GM19193 (cell line): Measurements from ENCODE around the gene COL16A1.

Experiments
- POLR2A ChIP-seq: IDR thresholded peaks from 4 replicates; pipeline ENCODE4 v1.6.1; 2011; ENCODE audit not compliant: insufficient read depth, insufficient read length; ENCODE audit errors: extremely low read depth

The COL16A1 gene

DNA sequence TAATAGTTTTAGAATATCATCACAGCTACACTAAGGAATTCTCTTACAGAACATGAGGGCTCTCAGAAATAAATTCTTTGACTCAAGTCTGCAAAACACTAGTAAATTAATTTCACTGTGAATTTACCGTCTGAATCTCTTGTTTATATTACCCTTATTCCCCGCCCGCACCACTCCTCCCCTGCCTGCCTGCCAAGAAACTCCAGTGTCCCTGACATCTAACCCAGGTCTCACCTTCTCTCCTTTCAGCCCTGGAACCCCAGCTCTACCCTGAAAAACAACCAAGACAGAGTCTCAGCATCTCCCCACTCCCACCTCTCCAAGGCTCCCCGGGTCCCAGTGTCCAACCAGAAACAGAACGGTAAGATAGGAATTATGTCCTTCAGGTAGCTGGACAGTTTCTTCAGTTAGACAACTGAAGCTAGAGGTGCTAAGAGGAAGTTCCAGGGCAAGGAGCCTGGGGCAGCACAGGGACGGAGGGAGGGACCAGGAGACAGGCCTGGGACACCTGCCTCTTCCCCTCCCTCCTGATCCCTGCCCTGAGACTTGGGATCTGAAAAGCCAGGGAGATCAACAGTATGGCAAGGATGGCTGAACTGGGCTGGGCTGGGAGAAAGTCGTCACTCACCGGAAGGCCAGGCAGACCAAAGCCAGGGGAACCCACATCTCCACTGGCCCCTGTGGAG lies 15.4 kb downstream of the COL16A1 start:
- no peak for TF ChIP-seq POLR2A

DNA sequence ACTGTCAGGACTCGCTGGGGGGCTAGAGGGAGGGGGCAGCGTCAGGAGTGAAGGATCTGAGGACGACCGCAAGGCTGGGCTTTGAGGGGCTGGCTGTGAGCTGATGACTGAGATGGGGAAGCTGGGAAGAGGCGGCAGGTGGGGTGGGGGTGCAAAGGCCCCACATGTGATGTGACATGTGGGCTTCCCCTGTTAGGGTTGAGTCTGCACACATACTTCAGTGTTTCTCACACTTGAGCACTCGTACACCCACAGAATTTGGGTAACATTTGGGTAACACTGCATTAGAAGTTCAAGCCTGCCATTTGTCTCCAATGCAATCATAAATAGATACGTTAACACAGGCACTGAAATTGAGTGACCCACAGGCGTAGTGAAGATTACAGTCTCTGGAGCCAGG lies 16.2 kb downstream of the COL16A1 start:
- TF ChIP-seq POLR2A = no peak

DNA sequence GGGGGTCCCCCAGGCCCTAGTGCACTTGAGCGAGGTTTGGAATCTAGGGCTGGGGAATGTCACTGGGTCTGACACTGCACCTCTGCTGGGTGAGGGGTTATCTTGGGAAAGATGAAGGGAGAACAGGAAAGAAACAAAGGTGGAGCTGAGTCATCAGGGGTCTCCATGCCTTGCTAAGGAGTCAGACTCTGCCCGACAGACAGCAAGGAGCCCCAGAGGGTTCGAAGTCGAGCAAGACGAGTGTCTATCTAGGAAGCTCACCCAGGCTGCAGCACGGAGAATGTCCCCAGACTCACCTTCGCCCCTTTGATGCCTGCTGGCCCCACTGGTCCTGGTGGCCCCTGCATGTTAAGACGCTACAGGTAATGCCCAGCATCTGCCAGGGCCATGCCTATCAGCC lies 18.0 kb downstream of the COL16A1 start:
- no peak for TF ChIP-seq POLR2A

GRCh38 chr1:31683997-31684396 lies 19.8 kb downstream of the COL16A1 start:
- TF ChIP-seq POLR2A = no peak

DNA sequence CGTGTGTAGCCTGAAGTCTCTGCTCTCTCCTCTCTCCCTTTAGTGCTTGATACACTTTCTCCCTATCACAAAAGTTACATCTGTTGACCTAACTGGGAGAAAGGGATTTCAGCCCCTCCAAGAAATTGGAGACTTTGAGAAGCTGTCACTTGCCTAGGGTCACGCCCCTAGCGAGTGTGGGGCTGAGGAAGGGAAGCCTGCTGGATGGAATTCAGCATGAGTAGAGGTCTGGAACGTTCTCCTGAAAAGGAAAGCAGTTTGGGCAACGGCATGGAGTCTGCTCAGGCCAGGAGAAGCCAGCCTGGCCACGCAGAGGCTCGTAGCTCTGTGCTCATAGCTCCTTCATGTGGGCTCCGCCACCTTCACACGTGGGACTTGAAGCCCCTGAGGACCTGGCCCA lies 22.4 kb downstream of the COL16A1 start:
- no peak for TF ChIP-seq POLR2A

DNA sequence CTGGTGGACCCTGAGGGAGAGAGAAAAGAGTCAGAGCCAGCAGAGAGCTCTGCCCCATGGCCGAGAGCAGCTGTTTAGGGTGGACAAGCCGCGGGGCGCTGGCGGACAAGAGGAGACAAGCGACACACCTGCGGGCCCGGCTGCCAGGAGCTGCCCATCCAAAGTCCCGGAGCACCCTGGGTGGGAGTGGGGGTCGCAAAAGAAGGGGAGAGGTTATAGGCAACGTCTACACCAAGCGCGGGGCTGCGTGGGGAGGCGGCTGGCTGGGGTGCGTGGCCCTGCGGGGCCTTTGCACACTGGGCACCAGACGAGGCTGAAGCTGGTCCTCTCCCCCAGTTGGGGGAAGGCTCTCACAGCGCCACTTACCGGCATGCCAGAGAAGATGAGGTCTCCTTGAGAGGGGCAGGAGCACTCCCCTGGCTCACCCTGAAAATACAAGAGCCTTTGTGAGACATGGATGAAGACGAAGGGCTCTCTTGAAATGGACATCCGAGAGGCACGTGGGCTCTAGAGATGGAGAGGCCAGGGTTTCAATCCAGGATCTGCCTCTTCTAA lies 24.1 kb downstream of the COL16A1 start:
- no peak for TF ChIP-seq POLR2A

DNA sequence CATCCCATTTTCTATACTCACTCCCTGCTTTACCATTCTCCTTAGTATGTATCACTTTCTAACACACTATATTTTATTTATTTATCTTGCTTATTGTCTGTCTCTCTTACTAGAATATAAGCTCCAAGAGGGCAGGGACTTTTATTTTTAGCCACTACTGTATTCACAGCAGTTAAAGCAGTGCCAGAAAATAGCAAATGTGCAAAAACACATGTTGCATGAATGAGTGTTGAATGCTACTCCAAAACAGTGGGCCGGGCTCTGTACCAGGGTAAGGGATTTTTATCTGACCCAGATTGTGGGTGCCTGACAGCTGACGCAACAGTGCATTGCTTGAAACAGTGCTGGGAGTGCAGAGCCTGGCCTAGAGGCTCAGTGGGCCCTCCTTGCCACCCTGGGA lies 24.7 kb downstream of the COL16A1 start:
- no peak for TF ChIP-seq POLR2A

- TF ChIP-seq POLR2A = no peak
These were observed 25.1 kb downstream of the COL16A1 start for GRCh38 chr1:31678681-31679080.

DNA sequence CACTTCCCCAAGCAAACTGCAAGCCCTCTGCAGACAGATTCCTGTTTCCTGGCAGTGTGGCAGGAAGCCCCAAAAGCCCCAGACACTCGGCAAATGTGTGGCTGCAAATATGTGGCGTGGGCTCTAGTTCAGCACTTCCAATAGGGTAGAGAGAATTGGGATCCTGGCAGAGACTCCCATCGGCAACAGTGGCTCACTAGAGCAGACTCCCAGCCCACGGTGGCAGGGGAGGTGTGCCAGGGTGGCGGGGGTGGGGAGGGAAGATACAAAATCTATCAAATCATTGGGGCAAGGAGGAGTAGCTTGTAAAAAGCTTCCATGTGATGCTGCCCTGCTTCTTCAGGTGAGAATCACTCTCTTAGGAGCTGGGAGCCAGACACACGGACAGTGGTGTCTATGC lies 25.9 kb downstream of the COL16A1 start:
- TF ChIP-seq POLR2A = no peak

DNA sequence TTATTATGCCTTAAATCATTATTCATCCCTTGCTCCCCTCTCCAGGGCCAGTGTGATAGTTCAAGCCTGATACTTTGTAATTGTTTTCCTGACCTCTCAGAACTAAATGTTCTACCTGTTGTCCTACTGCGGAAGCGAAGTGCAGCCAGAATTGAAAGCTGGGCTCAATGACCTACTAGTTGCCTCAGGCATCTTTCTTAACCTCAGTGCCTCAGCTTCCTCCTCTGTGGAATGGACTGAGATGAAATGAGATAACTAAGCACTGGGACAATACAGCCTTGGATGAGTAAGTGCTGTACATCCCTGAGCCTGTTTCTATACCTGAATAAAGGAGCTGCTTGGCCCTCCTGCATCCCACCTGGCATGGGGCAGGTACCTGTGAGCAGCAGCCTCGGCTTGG lies 26.4 kb downstream of the COL16A1 start:
- TF ChIP-seq POLR2A = no peak

DNA sequence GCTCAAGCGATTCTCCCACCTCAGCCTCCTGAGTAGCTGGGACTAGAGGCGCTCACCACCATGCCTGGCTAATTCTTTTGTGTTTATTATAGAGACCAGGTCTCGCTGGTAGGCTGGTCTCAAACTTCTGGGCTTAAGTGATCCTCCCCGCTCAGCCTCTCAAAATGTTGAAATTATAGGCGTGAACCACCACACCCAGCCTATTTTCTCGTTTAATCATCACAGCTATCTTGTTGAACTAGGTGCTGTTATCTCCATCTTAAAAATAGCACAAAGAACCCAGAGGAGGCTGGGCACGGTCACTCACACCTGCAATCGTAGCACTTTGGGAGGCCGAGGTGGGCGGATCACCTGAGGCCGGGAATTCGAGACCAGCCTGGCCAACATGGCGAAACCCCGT lies 28.1 kb downstream of the COL16A1 start:
- no peak for TF ChIP-seq POLR2A

DNA sequence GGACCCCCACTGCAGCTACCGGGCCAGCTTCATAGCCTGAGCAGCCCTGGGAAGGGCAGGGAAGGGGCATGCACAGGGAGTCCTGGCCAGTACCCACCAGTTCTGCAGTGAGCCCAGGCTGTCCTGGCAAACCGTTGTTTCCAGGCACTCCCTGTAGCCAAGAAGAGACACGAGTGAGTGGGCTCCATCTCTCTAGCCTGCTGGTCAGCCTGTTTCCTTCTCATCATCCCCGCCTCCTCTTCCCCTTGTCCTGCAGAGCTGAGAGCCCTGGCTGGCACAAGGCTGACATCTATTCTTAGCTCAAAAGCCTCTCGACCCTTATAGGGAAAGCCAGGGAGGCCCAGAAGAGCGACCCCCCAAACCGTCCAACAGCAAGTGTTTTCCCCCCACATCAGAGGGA lies 28.7 kb downstream of the COL16A1 start:
- no peak for TF ChIP-seq POLR2A

DNA sequence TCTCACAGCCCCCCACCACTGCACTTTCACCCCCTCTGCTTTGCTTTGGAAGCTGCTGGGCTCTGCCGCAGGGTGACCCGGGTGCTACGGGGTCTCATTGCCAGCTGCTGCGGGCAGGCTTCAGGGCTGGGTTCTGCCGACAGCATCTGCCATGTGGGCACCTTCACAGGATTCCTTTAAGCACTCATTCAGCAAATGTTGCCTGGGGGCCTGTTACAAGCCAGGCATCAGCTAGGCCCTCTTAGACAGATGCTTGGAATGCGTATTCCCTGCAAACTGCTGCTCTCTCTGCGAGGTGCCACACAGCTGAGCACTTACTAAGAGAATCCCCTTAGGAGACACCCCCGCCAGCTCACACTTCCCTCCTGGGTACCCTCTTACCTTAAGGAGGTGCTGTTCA lies 29.2 kb downstream of the COL16A1 start:
- no peak for TF ChIP-seq POLR2A

- TF ChIP-seq POLR2A = no peak
These were observed 30.4 kb downstream of the COL16A1 start for GRCh38 chr1:31673433-31673832.

DNA sequence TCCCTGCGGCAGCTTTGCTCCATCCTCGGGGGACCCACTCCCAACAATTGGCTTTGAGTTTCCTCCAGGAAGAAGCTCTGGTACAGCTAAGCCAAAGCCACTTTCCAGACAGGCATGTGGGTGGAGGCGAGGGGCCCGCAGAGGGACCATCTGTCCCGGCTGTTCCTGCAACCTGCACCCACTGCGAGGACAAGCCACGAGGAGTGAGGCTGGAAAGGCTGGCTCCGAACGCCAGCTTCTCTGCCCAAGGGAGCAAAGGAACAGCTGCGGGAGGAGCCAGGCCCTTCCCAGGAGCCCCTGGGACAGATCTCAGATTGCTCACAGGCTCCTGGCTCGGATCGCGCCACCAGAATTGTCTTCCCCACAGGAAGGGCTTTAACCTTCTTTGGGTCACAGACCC lies 30.8 kb downstream of the COL16A1 start:
- no peak for TF ChIP-seq POLR2A

- no peak for TF ChIP-seq POLR2A
These were observed 32.1 kb downstream of the COL16A1 start for GRCh38 chr1:31671561-31672201.
